Endothelial cell of umbilical vein (primary cell): ENCODE measurements around the gene MRTO4. TPM values are rescaled to one million over a fixed set of nuclear protein-coding genes. Genes with fewer than 3 reads are reported as not detected.

ENCODE experiments used
- BruUV-seq: library from RNA; stranded (reverse); fragments of 400-500 nt; replicated peaks from 2 replicates; lab custom pipeline; 2021; lab: Mats Ljungman, UMichigan
- CTCF ChIA-PET: fragments of 300-600, 350-600 bp; sonication (Branson Sonifier 250); formaldehyde crosslinking; loops from one replicate; lab custom pipeline; 2021; ENCODE audit warnings: antibody characterized with exemption, inconsistent platforms; lab: Charles Lee
- POLR2A ChIA-PET: fragments of 300-600, 350-600 bp; sonication (Branson Sonifier 250); formaldehyde crosslinking; loops from one replicate; lab custom pipeline; 2021; ENCODE audit warnings: antibody characterized with exemption, inconsistent platforms; lab: Charles Lee
- DNase-seq: peaks from one replicate; pipeline ENCODE4 v3.0.0-alpha.2; 2011; ENCODE audit warnings: low read depth, low spot score
- FAIRE-seq: peaks from 2 replicates; lab custom pipeline; 2011; peaks lifted over from hg19 to GRCh38; lab: Jason Lieb, UNC
- H2AFZ ChIP-seq: 2 replicates; pipeline ENCODE4 v1.6.0; 2012; ENCODE audit warnings: low read depth, low read length, control low read depth, inconsistent platforms
- H3K27ac ChIP-seq: 2 replicates; pipeline ENCODE4 v1.5.1; 2011; ENCODE audit warnings: low read depth, mild to moderate bottlenecking, control low read depth, low read length, moderate library complexity; ENCODE audit not compliant: insufficient read depth
- H3K27me3 ChIP-seq, 2 experiments: 2 replicates each; pipeline versions ENCODE4 v1.6.0 to v1.6.1; 2011; ENCODE audit warnings: low read length in 2 of 2, mixed read lengths in 1 of 2; ENCODE audit not compliant: control insufficient read depth in 2 of 2, insufficient read depth in 2 of 2
- H3K36me3 ChIP-seq, 2 experiments: 2 replicates in 1 of 2; 3 replicates in 1 of 2; pipeline ENCODE4 v1.5.1; 2011; ENCODE audit warnings: low read length in 2 of 2, mild to moderate bottlenecking in 1 of 2, moderate library complexity in 1 of 2; ENCODE audit not compliant: control insufficient read depth in 2 of 2, insufficient read depth in 2 of 2; ENCODE audit errors: extremely low read depth in 1 of 2
- H3K4me1 ChIP-seq: 3 replicates; pipeline ENCODE4 v1.5.1; 2011; ENCODE audit warnings: mild to moderate bottlenecking, low read length; ENCODE audit not compliant: control insufficient read depth, insufficient read depth; ENCODE audit errors: extremely low read depth
- H3K4me2 ChIP-seq: 2 replicates; pipeline ENCODE4 v1.6.1; 2011; ENCODE audit warnings: low read length, control low read depth, mixed read lengths; ENCODE audit not compliant: insufficient read depth
- H3K4me3 ChIP-seq, 3 experiments: fragments of 200-600 bp in 1 of 3; sonication (generic), shearing (Covaris generic) in 1 of 3; replicated peaks in 1 of 3; 2 replicates each; pipeline ENCODE4 v1.5.1; 2011 to 2016; ENCODE audit warnings: control low read depth in 3 of 3, low read length in 3 of 3, mild to moderate bottlenecking in 2 of 3, inconsistent platforms in 1 of 3, low read depth in 1 of 3, moderate library complexity in 1 of 3; ENCODE audit not compliant: insufficient read depth in 1 of 3
- H3K79me2 ChIP-seq: 2 replicates; pipeline ENCODE4 v1.6.0; 2012; ENCODE audit warnings: low read length, inconsistent platforms; ENCODE audit not compliant: control insufficient read depth, insufficient read depth
- H3K9ac ChIP-seq: replicated peaks from 2 replicates; pipeline ENCODE3; 2011; ENCODE audit warnings: low read length, control low read depth; ENCODE audit not compliant: insufficient read depth; ENCODE audit errors: extremely low read depth
- H3K9me1 ChIP-seq: replicated peaks from 3 replicates; pipeline ENCODE4 v1.6.0; 2011; ENCODE audit warnings: mild to moderate bottlenecking, low read length; ENCODE audit not compliant: control insufficient read depth, insufficient read depth; ENCODE audit errors: extremely low read depth
- H3K9me3 ChIP-seq: replicated peaks from 2 replicates; pipeline ENCODE4 v1.5.1; 2012; ENCODE audit warnings: low read length, inconsistent platforms; ENCODE audit not compliant: control insufficient read depth, insufficient read depth
- H4K20me1 ChIP-seq: replicated peaks from 2 replicates; pipeline ENCODE3; 2011; ENCODE audit warnings: mild to moderate bottlenecking, low read length; ENCODE audit not compliant: control insufficient read depth, insufficient read depth; ENCODE audit errors: extremely low read depth
- EZH2 ChIP-seq: IDR thresholded peaks from 2 replicates; pipeline ENCODE4 v1.6.1; 2012; ENCODE audit warnings: borderline replicate concordance, low read depth, mild to moderate bottlenecking, moderate library complexity, low read length, inconsistent platforms; ENCODE audit not compliant: severe bottlenecking
- FOS ChIP-seq: IDR thresholded peaks from 2 replicates; pipeline ENCODE4 v1.6.1; 2011; ENCODE audit warnings: mild to moderate bottlenecking, low read length, moderate library complexity, borderline replicate concordance; ENCODE audit not compliant: insufficient read depth
- GATA2 ChIP-seq: IDR thresholded peaks from 2 replicates; pipeline ENCODE4 v1.7.0; 2011; ENCODE audit warnings: low read depth, mild to moderate bottlenecking, moderate library complexity, mixed read lengths, low read length; ENCODE audit not compliant: insufficient read length, insufficient read depth
- JUN ChIP-seq: IDR thresholded peaks from 2 replicates; pipeline ENCODE4 v1.6.1; 2011; ENCODE audit warnings: borderline replicate concordance, low read depth; ENCODE audit not compliant: insufficient read length, insufficient read depth
- MYC ChIP-seq: IDR thresholded peaks from one replicate; pipeline ENCODE4 v1.6.1; 2011; ENCODE audit warnings: mild to moderate bottlenecking, low read depth, low read length
- POLR2A ChIP-seq: IDR thresholded peaks from 2 replicates; pipeline ENCODE4 v1.6.1; 2012; ENCODE audit warnings: low read depth, mild to moderate bottlenecking, control low read depth, low read length
- POLR2AphosphoS5 ChIP-seq: IDR thresholded peaks from 2 replicates; pipeline ENCODE4 v1.6.1; 2012; ENCODE audit warnings: low read depth, mild to moderate bottlenecking, control low read depth, low read length, moderate library complexity; ENCODE audit not compliant: insufficient read depth
- dilution Hi-C: fragments of 300-500 bp; cut with MboI; formaldehyde crosslinking; loops from one replicate; pipeline ENCODE4 v1.15.0; 2019; ENCODE audit warnings: low sequenced_read_pairs; ENCODE audit not compliant: extremely low pct_ligation_motif_present
- intact Hi-C: fragments of 100-400 bp; cut with micrococcal nuclease; formaldehyde crosslinking; loops from one replicate; pipeline ENCODE4 v1.10.0; 2022
- polyA plus RNA-seq, 4 experiments: library from polyadenylated mRNA; depleted of rRNA in 3 of 4; stranded (reverse) in 3 of 4; unstranded in 1 of 4; fragments of >200 nt; gene quantifications; 2 replicates each; pipeline versions ENCODE4 v1.2.1 to v1.2.3, GENCODE V29; 2011 to 2012; ENCODE audit warnings: missing spikeins in 1 of 4
- total RNA-seq: library from RNA; stranded (reverse); gene quantifications from 2 replicates; pipeline ENCODE4 v1.2.3, GENCODE V29; 2021
- TF ChIP-seq, protein P1 (sequence below): IDR thresholded peaks from 2 replicates; pipeline ENCODE4 v1.6.1; 2011; ENCODE audit not compliant: insufficient read depth, insufficient read length
- TF ChIP-seq, protein P2 (sequence below), 2 donors: IDR thresholded peaks; 1 replicate in 1 of 2; 2 replicates in 1 of 2; pipeline ENCODE4 v1.5.1; 2011; ENCODE audit warnings: low read length in 2 of 2, mild to moderate bottlenecking in 2 of 2, moderate library complexity in 2 of 2, control low read depth in 1 of 2, inconsistent platforms in 1 of 2, low read depth in 1 of 2; ENCODE audit not compliant: insufficient read depth in 1 of 2; ENCODE audit errors: extremely low read depth in 1 of 2

MRTO4 gene
- total and polyA plus RNA-seq, 2 donors (not counting 3 experiments of a cell fraction or from before 2014, with no cell fraction given): 33.6 to 49.4 TPM

GRCh38 chr1:19212167-19212566 is 39.4 kb upstream of the MRTO4 start:
- Histone ChIP-seq H3K79me2 (peaks cover 61% of the 10 kb centered on the region), H3K9me1 (no peaks in the 10 kb centered on the region), H3K36me3 (peaks cover 5 to 6% of the 10 kb centered on the region in 2 experiments), H2AFZ (no peak overlapping the region), H3K9me3 (no peaks in the 10 kb centered on the region), H3K4me1 (peaks cover 20% of the 10 kb centered on the region), H3K27ac (no peak overlapping the region), H3K4me3 (no peak overlapping the region), H3K9ac (no peak overlapping the region), H3K27me3 (no peaks in the 10 kb centered on the region), H4K20me1 (no peaks in the 10 kb centered on the region), H3K4me2 (peak overlapping the region; percentile 29)
- no peak for DNase-seq
- TF ChIP-seq, protein P1, sequence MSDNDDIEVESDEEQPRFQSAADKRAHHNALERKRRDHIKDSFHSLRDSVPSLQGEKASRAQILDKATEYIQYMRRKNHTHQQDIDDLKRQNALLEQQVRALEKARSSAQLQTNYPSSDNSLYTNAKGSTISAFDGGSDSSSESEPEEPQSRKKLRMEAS: no peak
- TF ChIP-seq GATA2 (no peak), EZH2 (no peak), POLR2A (no peak), MYC (no peak), POLR2AphosphoS5 (no peak), FOS (no peak), JUN (no peak)
- TF ChIP-seq, protein P2, sequence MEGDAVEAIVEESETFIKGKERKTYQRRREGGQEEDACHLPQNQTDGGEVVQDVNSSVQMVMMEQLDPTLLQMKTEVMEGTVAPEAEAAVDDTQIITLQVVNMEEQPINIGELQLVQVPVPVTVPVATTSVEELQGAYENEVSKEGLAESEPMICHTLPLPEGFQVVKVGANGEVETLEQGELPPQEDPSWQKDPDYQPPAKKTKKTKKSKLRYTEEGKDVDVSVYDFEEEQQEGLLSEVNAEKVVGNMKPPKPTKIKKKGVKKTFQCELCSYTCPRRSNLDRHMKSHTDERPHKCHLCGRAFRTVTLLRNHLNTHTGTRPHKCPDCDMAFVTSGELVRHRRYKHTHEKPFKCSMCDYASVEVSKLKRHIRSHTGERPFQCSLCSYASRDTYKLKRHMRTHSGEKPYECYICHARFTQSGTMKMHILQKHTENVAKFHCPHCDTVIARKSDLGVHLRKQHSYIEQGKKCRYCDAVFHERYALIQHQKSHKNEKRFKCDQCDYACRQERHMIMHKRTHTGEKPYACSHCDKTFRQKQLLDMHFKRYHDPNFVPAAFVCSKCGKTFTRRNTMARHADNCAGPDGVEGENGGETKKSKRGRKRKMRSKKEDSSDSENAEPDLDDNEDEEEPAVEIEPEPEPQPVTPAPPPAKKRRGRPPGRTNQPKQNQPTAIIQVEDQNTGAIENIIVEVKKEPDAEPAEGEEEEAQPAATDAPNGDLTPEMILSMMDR (IDR thresholded peaks at IDR 0.05; ENCODE audit: extremely low read depth in 1 of 2, insufficient read depth in 1 of 2, low read depth in 1 of 2, low read length in 2 of 2): no peak
- intact Hi-C loops: loop anchor here (10.0 kb wide), 1 partner anchor 307 kb away; the partner anchor contains the start of gene ALDH4A1
- FAIRE-seq: no peak
- dilution Hi-C loops: no loop called here
- POLR2A ChIA-PET: no interaction called here
- no TSS peak for BruUV-seq
- CTCF ChIA-PET: no interaction called here
